GM18909 (cell line): ENCODE measurements around the gene PTTG2.
"Not testable (repeated sequence)": the region's sequence is repeated elsewhere in the genome, so short reads cannot be mapped to it uniquely, and the experiment has no call there.

Source experiments
- ATAC-seq: cut with Tn5 transposase; IDR thresholded peaks from one replicate; pipeline ENCODE4 v1.9.1; 2021; ENCODE audit warnings: mild to moderate bottlenecking; ENCODE audit not compliant: unreplicated experiment, poor library complexity

Gene PTTG2

GRCh38 chr4:37960098-37960497 lies at the start of gene PTTG2:
Gene PTTG2 (plus strand): TSS chr4:37960398. CDS start chr4:37960435, 37 bp downstream.
- ATAC-seq = no peak

GRCh38 chr4:37914539-37914938 lies 45.7 kb upstream of the PTTG2 start:
- ATAC-seq = no peak

DNA sequence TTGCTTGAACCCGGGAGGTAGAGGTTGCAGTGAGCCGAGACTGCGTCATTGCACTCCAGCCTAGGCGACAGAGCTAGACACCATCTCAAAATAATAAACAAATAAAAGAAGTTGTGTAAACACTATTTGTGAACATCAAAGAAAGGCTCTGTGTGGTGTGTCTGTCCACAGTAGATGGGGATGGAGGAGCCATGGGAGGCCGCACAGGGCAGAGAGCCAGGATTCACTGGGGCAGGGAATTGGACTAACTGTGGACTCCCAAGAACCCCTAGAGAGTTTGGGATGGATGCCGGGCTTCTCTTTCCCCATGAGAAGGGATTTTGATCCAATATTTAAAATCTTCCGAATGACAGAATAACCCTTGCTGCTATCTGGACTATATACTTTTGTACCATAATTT lies 42.8 kb upstream of the PTTG2 start:
- ATAC-seq = no peak

GRCh38 chr4:37918653-37919052 lies 41.5 kb upstream of the PTTG2 start:
- ATAC-seq = no peak

DNA sequence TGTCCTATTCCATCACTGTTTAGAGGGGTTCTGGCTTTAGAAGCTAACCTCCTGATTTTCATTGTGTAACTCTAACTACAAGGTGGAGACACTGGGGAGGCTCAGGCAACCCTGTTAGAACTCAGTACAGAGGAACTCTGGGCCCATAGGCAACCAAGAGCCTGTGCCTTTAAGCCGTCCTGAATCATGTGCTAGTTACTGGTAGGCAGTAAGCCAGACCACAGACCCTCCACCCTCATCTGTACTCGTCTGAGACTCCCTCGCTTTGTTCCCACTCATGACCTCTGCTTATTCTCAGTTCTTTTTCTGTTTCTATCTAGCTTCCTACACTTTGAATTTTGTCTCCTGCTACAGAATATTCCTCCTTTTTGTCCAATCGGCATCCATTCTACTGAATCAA lies 37.9 kb upstream of the PTTG2 start:
- ATAC-seq = no peak

- not testable (repeated sequence) for ATAC-seq
Observed at GRCh38 chr4:37923089-37923488, 37.1 kb upstream of the PTTG2 start.

GRCh38 chr4:37924946-37925345 lies 35.3 kb upstream of the PTTG2 start:
- no peak for ATAC-seq

- ATAC-seq = no peak
Observed at GRCh38 chr4:37927434-37927833, 32.8 kb upstream of the PTTG2 start.

- ATAC-seq = no peak
Observed at GRCh38 chr4:37928426-37929416, 31.5 kb upstream of the PTTG2 start.

GRCh38 chr4:37934096-37934495 lies 26.1 kb upstream of the PTTG2 start:
- ATAC-seq = no peak

DNA sequence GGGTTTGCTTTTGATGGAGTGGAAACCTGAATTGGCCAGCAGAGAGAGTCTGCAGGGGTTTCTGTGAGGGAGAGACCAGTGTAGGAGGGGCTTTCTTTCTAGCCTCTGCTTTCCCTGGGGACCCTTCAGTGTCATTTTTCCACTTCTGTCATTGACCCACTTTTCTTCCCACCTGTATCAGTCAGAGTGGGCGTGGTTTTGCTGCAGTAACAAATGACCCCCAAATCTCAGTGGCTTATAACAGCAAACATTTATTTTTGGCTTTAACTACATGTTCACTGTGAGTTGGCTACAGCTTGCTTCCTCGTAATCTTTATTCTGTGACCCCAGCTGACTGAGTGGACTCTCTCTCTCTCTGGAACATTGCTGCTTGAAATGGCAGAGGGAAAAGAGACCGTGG lies 25.6 kb upstream of the PTTG2 start:
- ATAC-seq = no peak

- ATAC-seq = no peak
Observed at GRCh38 chr4:37935026-37935425, 25.2 kb upstream of the PTTG2 start.

DNA sequence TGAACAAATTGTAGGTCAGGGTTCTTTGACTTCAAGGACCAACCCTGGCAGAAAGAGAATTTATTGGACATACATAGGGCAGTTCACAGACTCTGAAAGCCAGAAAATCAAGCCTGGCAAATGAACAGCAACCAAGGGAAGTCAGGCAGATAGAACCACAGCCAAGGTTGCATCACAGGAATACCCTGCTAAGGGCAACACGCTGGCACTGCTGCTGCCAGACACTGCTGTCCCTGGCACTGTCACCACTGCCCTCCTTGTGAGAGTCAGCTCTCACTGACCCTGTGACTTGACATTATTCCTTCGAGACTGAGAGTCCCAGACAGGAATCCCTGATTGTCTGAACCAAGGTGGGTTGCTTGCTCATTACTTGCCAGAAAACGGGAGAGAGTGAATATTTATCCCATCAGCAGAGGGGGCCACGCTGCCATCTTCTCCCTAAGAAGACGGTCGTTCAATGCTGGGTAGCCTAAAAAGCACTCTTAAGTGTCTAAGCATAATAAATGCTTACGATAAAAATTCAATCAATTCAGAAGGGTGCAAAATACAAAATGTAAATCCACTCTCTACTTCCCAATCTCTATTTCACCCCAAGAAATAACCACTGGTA lies 23.2 kb upstream of the PTTG2 start:
- ATAC-seq = no peak

GRCh38 chr4:37938208-37938607 lies 22.0 kb upstream of the PTTG2 start:
- ATAC-seq = no peak

- ATAC-seq = no peak
Observed at GRCh38 chr4:37946503-37947179, 13.6 kb upstream of the PTTG2 start.

GRCh38 chr4:37948542-37948941 lies 11.7 kb upstream of the PTTG2 start:
- ATAC-seq = no peak

DNA sequence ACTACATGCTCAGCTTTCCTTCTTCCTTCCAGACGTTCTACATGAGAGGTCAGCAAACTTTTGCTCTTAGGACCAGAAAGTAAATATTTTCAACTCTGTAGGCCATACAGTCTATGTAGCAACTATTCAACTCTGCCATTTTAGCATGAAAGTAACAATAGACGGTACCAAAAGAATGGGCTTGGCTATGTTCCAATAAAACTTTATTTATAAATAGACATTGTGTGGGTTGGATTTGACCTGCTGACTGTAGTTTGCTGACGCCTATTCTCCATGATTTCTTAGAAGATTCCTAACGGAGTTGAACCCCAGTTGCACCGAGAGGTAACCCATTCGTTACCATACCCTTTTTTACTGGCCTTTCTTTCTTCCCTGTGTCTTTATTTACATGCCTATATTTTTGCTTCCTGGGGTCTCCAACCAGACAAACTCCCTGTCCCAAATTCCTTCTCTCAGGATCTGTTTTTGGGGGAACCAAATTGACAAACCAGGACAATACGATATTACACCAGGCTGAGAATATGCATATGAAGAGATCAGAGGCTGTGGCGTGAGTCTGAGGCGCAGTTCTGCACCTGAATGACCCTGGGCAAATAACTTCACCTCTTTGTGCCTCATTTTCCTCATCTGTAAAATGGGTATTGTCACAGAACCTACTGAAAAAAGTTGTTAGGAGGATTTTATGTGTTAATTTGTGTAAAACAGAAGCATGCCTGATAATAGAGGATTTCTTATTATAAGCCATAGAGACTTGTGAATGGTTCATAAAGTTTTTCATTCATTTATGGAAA lies 10.4 kb upstream of the PTTG2 start:
- ATAC-seq = no peak

- no peak for ATAC-seq
Observed at GRCh38 chr4:37951461-37952352, 8.5 kb upstream of the PTTG2 start.

- ATAC-seq = no peak
Observed at GRCh38 chr4:37953156-37953555, 7.0 kb upstream of the PTTG2 start.
